Esophagus muscularis mucosa (tissue), 4 donors: ENCODE results near the gene ZNF487. TPM values are rescaled to one million over a fixed set of nuclear protein-coding genes. Genes with fewer than 3 reads are reported as not detected.
"Not testable (repeated sequence)": the region's sequence is repeated elsewhere in the genome, so short reads cannot be mapped to it uniquely, and the experiment has no call there.

ENCODE experiments used
- DNase-seq: peaks from one replicate; pipeline ENCODE4 v3.0.0-alpha.2; 2017; ENCODE audit errors: extremely low spot score
- H3K27ac ChIP-seq, 4 donors: fragments of 200-600 bp; sonication (generic); replicated peaks in 1 of 4; 1 replicate in 3 of 4; 2 replicates in 1 of 4; pipeline ENCODE4 v1.5.1; 2016 to 2019; ENCODE audit warnings: mild to moderate bottlenecking in 1 of 4
- H3K27me3 ChIP-seq, 4 donors: fragments of 200-600 bp; sonication (generic); one replicate each; pipeline versions ENCODE4 v1.5.1 to v1.6.0; 2016 to 2019
- H3K36me3 ChIP-seq, 4 donors: fragments of 200-600 bp; sonication (generic); one replicate each; pipeline ENCODE4 v1.5.1; 2016 to 2019
- H3K4me1 ChIP-seq, 4 donors: fragments of 200-600 bp; sonication (generic); one replicate each; pipeline ENCODE4 v1.5.1; 2016 to 2019
- H3K4me3 ChIP-seq, 4 donors: fragments of 200-600 bp; sonication (generic); 1 replicate in 2 of 4; 2 replicates in 2 of 4; pipeline ENCODE4 v1.5.1; 2016 to 2019; ENCODE audit warnings: mild to moderate bottlenecking in 4 of 4, moderate library complexity in 1 of 4
- H3K9me3 ChIP-seq, 4 donors: fragments of 200-600 bp; sonication (generic); 1 replicate in 3 of 4; 2 replicates in 1 of 4; pipeline ENCODE4 v1.5.1; 2016 to 2019
- EP300 ChIP-seq: sonication (generic); formaldehyde crosslinking; IDR thresholded peaks from one replicate; pipeline ENCODE4 v1.6.1; 2017; ENCODE audit warnings: antibody characterized with exemption
- POLR2A ChIP-seq: fragments of 450-650 bp; IDR thresholded peaks from one replicate; pipeline ENCODE4 v1.6.1; 2017; ENCODE audit warnings: antibody characterized with exemption, moderate library complexity, mild to moderate bottlenecking, low read depth
- POLR2AphosphoS5 ChIP-seq, 2 donors: sonication (generic); formaldehyde crosslinking; IDR thresholded peaks; one replicate each; pipeline ENCODE4 v1.6.1; 2017; ENCODE audit warnings: antibody characterized with exemption in 2 of 2
- WGBS: methylation state at CpG from one replicate; pipeline ENCODE4 v1.1.5; 2018; 5-methylcytosine and 5-hydroxymethylcytosine counted together
- intact Hi-C: fragments of 100-400 bp; cut with DNase I; formaldehyde crosslinking; loops from one replicate; pipeline ENCODE4 v1.15.1; 2023
- total RNA-seq, 4 donors: library from RNA; depleted of rRNA; stranded (reverse); fragments of >200 nt; gene quantifications; one replicate each; pipeline versions ENCODE4 v1.1.0 to v1.2.1, GENCODE V29; 2016
- TF ChIP-seq, protein P1 (sequence below), 3 experiments: fragments of 200-600 bp in 2 of 3; fragments of 450-650 bp in 1 of 3; sonication (generic) in 2 of 3; IDR thresholded peaks; one replicate each; pipeline ENCODE4 v1.5.1; 2017 to 2019; ENCODE audit warnings: antibody characterized with exemption in 3 of 3, mild to moderate bottlenecking in 2 of 3, moderate library complexity in 1 of 3

The ZNF487 gene
- total RNA-seq, 4 donors from 2014 or later = 9.1 to 10.1 (median 10.0) TPM

DNA sequence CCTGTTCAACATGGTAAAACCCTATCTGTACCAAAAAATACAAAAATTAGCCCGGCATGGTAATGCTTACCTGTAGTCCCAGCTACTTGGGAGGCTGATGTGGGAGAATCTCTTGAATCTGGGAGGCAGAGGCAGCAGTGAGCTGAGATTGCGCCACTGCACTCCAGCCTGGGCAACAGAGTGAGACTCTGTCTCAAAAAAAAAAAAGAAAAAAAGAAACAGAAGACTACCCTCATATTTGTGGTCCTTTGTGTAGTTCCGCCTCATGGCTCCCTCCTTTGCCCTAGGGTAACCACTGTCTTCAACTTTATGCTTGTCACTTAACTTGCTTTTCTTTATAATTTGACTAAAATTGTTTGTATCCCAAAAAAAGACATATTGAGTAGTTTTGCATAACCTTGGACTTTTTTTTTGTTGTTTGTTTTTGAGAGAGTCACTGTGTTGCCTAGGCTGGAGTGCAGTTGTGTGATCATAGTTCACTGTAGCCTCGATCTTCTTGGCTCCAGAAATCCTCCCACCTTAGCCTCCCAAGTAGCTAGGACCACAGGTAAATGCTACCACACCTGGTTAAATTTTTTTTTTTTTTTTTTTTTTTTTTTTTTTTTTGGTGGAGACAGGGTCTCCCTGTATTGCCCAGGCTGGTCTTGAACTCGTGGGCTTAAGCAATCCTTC, 3.7 kb downstream of the ZNF487 start:
- Histone ChIP-seq H3K4me1 (peaks cover 7 to 20% (median 15%) of the 10 kb centered on the region in 4 donors), H3K27me3 (no peaks in the 10 kb centered on the region), H3K9me3 (no peaks in the 10 kb centered on the region), H3K27ac (no peak overlapping the region), H3K4me3 (no peak overlapping the region), H3K36me3 (peaks cover 0 to 4% (median 2%) of the 10 kb centered on the region in 4 donors)
- DNase-seq = no peak
- TF ChIP-seq POLR2AphosphoS5 (IDR thresholded peaks at IDR 0.05) (no peak), EP300 (no peak), POLR2A (no peak)
- TF ChIP-seq, protein P1, sequence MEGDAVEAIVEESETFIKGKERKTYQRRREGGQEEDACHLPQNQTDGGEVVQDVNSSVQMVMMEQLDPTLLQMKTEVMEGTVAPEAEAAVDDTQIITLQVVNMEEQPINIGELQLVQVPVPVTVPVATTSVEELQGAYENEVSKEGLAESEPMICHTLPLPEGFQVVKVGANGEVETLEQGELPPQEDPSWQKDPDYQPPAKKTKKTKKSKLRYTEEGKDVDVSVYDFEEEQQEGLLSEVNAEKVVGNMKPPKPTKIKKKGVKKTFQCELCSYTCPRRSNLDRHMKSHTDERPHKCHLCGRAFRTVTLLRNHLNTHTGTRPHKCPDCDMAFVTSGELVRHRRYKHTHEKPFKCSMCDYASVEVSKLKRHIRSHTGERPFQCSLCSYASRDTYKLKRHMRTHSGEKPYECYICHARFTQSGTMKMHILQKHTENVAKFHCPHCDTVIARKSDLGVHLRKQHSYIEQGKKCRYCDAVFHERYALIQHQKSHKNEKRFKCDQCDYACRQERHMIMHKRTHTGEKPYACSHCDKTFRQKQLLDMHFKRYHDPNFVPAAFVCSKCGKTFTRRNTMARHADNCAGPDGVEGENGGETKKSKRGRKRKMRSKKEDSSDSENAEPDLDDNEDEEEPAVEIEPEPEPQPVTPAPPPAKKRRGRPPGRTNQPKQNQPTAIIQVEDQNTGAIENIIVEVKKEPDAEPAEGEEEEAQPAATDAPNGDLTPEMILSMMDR (IDR thresholded peaks at IDR 0.05) = no peak
- WGBS = 93% methylated on average over 5 of the region's 5 CpGs
- intact Hi-C loops = no loop called here

DNA sequence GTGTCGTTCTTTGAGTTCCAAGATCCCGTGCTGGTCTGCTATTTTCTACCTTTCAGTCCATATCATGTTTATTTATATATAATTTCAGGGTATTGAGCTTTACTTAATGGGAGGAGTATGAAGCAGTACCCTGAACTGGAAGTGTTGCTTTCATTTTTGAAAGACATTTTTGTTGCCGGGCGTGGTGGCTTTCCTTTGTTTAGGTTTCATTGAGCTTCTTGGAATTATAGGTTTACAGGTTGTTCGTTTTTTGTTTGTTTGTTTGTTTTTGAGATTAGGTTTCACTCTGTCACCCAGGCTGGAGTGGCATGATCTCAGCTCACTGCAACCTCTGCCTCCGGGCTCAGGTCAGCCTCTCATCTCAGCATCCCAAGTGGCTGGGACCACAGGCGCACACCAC, 7.4 kb downstream of the ZNF487 start:
- Histone ChIP-seq H3K36me3 (peaks cover 0 to 4% (median 3%) of the 10 kb centered on the region in 4 donors), H3K4me1 (no peaks in the 10 kb centered on the region), H3K27ac (no peak overlapping the region), H3K9me3 (no peaks in the 10 kb centered on the region), H3K4me3 (no peak overlapping the region), H3K27me3 (no peaks in the 10 kb centered on the region)
- no peak for DNase-seq
- intact Hi-C loops = no loop called here
- TF ChIP-seq, protein P1 (IDR thresholded peaks at IDR 0.05) = no peak
- TF ChIP-seq EP300 = no peak
- WGBS = 92% methylated on average over 7 of the region's 7 CpGs

DNA sequence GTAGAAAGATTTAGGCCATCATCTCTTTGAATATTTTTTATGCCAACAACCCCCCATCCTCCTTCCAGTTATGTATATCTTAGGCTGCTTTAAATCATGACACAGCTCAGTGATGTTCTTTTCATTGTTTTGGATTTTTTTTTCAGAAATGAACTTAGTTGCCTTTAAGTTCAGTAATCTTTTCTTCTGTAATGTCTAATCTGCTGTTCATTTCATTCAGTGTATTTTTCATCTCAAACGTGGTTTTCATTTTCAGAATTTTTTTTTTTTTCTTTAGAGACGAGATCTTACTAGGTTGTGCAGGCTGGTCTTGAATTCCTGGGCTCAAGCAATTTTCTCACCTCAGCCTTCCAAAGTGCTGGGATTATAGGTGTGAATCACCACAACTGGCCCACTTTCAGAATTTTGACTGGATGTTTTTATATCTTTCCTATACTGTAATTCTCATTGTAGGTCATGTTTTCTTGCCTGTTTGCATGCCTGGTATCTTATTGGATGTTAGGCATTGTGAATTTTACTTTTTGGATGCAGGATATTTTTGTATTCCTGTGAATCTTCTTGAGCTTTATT, 8.1 kb downstream of the ZNF487 start:
- 88% methylated on average over 2 of the region's 2 CpGs for WGBS
- no peak overlapping the region for H3K4me3 ChIP-seq
- no peak for TF ChIP-seq EP300
- intact Hi-C loops = no loop called here
- H3K27ac ChIP-seq = no peak overlapping the region
- H3K36me3 ChIP-seq = peaks cover 0 to 4% (median 3%) of the 10 kb centered on the region in 4 donors
- DNase-seq = no peak
- H3K4me1 ChIP-seq = no peaks in the 10 kb centered on the region
- no peaks in the 10 kb centered on the region for H3K9me3 ChIP-seq
- no peaks in the 10 kb centered on the region for H3K27me3 ChIP-seq

DNA sequence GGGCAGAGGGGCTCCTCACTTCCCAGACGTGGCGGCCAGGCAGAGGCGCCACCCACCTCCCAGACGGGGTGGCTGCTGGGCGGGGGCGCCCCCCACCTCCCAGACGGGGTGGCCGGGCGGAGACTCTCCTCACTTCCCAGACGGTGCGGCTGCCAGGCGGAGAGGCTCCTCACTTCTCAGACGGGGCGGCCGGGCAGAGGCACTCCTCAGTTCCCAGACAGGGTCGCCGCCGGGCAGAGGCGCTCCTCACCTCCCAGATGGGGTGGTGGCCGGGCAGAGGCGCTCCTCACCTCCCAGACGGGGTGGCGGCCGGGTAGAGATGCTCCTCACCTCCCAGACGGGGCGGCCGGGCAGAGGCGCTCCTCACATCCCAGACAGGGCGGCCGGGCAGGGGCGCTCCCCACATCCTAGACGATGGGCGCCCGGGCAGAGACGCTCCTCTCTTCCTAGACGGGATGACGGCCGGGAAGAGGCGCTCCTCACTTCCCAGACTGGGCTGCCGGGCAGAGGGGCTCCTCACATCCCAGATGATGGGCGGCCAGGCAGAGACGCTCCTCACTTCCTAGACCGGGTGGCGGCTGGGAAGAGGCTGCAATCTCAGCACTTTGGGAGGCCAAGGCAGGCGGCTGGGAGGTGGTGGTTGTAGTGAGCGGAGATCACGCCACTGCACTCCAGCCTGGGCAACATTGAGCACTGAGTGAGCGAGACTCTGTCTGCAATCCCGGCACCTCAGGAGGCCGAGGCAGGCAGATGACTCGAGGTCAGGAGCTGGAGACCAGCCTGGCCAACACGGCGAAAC, 9.5 kb downstream of the ZNF487 start:
- intact Hi-C loops, H3K36me3 ChIP-seq, H3K27me3 ChIP-seq, H3K4me1 ChIP-seq, DNase-seq, H3K9me3 ChIP-seq, H3K4me3 ChIP-seq, H3K27ac ChIP-seq: not testable (repeated sequence)
- WGBS = 93% methylated on average over 37 of the region's 53 CpGs

DNA sequence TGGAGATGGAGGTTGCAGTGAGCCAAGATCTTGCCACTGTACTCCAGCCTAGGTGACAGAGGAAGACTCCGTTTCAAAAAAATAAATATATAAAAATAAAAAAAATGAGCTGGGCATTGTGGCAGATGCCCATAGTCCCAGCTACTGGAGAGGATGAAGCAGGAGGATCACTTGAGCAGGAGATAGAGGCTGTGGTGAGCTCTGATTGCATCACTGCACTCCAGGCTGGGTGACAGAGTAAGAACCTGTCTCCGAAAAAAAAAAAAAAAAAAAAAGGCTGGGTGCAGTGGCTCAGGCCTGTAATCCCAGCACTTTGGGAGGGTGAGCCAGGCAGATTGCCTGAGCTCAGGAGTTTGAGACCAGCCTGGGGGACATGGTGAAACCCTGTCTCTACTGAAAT, 11.8 kb downstream of the ZNF487 start:
- Histone ChIP-seq H3K9me3 (no peaks in the 10 kb centered on the region), H3K36me3 (peaks cover 0 to 4% (median 3%) of the 10 kb centered on the region in 4 donors), H3K4me3 (no peak overlapping the region), H3K4me1 (no peaks in the 10 kb centered on the region), H3K27me3 (no peaks in the 10 kb centered on the region), H3K27ac (no peak overlapping the region)
- 75% methylated on average over 2 of the region's 2 CpGs for WGBS
- DNase-seq = no peak
- TF ChIP-seq EP300 (no peak), POLR2AphosphoS5 (IDR thresholded peaks at IDR 0.05) (no peak), POLR2A (no peak)
- TF ChIP-seq, protein P1 (IDR thresholded peaks at IDR 0.05) = no peak
- intact Hi-C loops = no loop called here
